GM10847 (cell line): ENCODE measurements around the gene NIFK.

Source experiments
- POLR2A ChIP-seq: IDR thresholded peaks from 2 replicates; pipeline ENCODE4 v1.6.1; 2011; ENCODE audit not compliant: insufficient read length; ENCODE audit errors: extremely low read depth

The NIFK gene

DNA sequence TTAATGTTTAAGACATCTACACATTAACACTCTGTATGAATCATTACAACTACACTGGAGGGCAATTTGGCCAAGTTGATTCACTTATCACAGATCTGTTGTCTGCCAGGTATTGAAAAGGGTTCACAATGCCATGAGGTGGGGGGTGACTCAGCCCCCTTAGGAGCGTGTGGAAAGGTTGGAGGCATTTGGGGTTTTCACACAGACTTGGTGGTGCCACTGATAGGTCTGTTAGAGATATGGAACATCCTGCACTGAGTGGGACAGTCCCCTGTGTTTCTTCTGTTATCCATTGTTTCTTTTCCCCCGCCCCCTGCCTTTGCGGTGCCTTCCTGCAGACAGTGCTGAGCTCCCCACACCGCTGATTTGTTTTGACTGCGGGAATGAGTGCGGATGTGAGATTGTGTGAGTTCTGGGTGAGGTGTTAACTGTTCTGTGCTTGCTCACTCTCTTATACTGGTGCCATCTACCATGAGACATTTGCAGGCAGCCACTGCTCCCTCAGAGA lies 9.4 kb upstream of the NIFK start:
- no peak for TF ChIP-seq POLR2A

DNA sequence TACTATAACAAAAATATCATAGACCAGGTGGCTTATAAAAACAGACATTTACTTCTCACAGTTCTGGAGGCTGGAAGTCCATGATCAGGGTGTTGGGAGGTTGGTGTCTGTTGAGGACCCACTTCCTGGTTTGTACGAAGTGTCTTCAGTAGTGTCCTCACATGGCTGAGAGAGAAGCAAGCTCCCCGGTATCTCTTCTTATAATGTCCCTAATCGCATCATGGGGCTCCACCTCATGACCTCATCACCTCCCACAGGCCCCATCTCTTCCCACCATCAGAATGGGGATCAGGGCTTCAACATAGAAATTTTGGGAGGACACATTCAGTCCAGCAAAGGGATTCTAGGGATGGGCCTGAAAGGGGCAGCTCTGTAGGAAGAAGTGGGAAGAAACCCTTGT lies 4.8 kb upstream of the NIFK start:
- TF ChIP-seq POLR2A = no peak

DNA sequence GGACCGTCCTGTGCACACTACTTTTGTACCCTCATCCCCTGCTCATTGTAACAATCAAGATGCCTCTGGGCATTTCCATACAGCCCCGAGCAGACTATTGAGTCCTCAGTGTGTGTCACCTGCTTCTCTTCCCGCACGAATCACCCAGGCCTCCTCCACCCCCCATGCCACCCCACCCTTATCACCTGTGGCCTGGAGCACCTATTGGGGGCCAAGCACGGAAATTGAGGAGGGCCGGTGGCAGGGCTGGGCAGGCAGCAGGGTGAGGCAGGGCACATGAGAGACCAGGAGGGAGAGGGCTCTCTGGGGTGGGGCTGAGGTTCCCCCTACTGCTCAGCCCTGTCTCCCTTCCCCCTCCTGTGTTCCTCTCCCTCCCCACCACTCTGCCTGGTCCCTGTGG lies 4.3 kb upstream of the NIFK start:
- no peak for TF ChIP-seq POLR2A

DNA sequence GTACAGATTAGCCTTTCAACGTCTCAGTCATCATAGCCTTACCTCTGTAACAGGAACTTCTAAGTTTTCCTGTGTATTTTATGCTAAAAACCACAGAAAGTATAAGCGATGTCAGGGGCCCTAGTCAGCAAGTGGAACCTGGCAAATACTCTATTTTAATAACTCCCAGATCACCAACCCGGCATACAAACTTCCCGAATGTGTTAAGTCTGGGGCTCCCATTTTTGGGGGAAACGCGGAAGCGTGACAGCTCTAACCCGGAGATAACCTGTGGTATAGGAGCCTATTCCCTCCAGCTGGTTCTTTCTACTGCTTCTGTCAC lies 574 bp downstream of the NIFK start:
- no peak for TF ChIP-seq POLR2A

DNA sequence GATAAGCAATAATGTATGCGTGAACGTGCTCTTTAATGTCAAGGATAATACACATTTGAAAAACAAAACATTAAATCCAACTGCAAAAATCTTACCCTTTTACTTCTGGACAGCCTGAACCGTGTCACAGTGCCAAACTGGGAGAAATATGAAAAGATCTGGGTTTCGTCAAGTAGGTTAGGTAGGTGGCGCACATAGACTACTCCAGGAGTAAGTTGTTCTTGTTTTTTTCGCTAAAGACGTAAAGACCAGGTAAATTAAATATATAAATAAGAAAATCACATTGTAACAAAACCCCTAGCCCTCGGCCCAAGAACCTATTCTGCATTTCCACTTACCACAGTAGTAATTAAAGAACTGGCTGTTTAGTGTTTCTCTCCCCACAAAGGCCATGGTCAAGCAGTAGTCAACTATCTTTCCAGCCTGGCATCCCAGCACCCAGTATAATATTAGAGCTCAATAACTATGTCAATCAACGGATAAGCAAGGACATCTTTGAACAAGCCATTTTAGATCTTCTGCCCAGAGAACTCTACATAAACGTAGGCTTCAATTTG lies 1.1 kb downstream of the NIFK start:
- TF ChIP-seq POLR2A = no peak

- TF ChIP-seq POLR2A = no peak
Observed at GRCh38 chr2:121731366-121731765, 5.3 kb downstream of the NIFK start.

DNA sequence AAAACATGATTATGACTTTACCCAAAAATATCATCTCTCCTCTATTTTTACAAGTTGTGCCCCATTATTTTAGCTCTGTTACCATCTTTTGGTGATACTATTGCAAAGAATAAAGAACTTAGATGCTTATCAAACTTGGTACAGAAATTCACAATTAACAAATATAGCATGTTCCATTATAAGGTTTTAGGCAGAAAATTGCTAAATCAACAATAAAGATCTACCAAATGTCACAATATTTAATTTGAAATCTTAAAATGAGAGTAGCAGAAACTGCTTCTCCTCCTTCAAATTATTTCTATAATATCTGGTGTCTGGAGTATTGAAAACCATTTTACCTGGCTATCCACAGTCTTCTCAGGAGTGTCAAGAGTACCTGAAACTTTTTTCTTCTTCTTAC lies 8.7 kb downstream of the NIFK start:
- no peak for TF ChIP-seq POLR2A

- TF ChIP-seq POLR2A = no peak
Observed at GRCh38 chr2:121727332-121727731, 9.3 kb downstream of the NIFK start.

- TF ChIP-seq POLR2A = no peak
Observed at GRCh38 chr2:121723316-121723715, 13.4 kb downstream of the NIFK start.

DNA sequence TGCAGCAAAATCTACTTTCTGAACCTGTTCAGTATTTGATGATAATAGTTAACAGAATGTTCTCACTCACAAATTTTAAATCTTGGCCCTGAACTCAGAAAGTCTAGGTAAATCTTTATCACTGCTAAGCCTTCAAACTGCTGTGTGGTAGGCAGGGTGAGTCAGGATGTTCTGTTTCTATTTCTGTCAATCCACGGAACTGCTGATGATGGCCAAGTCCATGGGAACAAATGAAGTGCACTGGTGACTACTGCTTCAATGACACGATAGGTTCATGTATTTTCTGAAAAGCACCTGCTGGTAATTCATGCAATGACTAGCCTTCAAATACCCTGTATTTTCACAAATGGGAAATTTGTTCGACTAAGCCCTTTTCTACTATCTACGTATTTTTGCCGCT lies 14.2 kb downstream of the NIFK start:
- no peak for TF ChIP-seq POLR2A

- no peak for TF ChIP-seq POLR2A
Observed at GRCh38 chr2:121721926-121722325, 14.7 kb downstream of the NIFK start.

- no peak for TF ChIP-seq POLR2A
Observed at GRCh38 chr2:121717529-121717928, 19.1 kb downstream of the NIFK start.

DNA sequence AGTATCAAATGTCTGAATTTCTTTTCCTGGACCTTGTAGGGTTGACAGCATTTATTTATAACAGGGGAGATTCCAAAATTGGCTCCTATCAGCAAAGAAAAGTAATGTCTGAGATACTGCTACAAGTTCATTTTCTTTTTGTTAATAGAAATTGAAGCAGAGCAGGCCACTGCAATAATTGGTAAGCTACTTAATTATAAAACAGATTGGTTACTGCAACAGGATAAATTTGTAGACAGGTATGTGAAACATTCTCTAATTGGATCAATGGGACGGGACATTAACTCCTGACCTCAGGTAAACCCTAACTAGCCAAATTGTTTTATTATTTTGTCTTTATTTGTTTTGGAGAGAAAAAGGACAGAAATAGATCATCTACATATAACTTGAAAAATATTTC lies 20.5 kb downstream of the NIFK start:
- TF ChIP-seq POLR2A = no peak

GRCh38 chr2:121710470-121711170 lies 26.1 kb downstream of the NIFK start:
- TF ChIP-seq POLR2A = no peak

DNA sequence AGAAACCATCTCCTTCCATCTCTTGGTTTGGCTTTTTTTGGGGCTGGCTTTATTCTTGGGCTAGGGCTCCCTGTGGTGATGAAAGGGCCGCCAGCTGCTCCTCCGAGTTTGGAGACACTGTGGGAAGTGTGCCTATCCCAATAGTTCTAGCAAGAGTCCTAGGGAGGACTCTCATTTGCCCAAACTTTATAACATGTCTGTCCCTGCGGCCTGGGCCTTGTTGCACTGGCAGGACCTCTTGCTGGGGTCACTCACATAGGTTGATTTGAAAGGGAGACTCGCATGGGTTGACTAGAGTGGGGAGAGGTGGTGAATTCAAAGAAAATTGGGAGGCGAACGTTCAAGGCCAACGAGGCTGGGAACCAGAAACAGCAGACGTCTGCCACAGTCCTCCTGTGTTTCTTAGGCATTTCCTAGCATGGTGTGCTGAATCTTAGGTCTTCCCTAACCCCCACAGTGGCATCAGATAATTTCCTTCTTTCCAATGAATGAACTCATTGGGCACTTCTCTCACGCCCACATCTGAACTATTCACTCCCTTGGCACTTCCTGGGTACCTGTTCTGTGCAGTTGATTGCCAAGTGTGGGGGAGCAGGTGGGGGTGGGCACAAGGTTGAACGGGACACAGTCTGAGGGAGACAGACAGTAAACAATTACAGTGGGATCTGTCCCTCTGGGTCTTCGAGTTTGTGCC lies 26.8 kb downstream of the NIFK start:
- no peak for TF ChIP-seq POLR2A

- no peak for TF ChIP-seq POLR2A
Observed at GRCh38 chr2:121707920-121708361, 28.7 kb downstream of the NIFK start.
